Measurements from ENCODE around the gene DGCR2. TPM values are rescaled to one million over a fixed set of nuclear protein-coding genes. Genes with fewer than 3 reads are reported as not detected.
"Not testable (repeated sequence)": the region's sequence is repeated elsewhere in the genome, so short reads cannot be mapped to it uniquely, and the experiment has no call there.

The DGCR2 gene
- total RNA-seq, 1 experiment from 2014 or later: 24.4 TPM

GRCh38 chr22:19109198-19110063 is 12.8 kb downstream of the DGCR2 start:
- no peak for DNase-seq (ENCODE audit: low read depth)

GRCh38 chr22:19108807-19109197 is 13.4 kb downstream of the DGCR2 start:
- no peak for DNase-seq (ENCODE audit: low read depth)

- no peak for DNase-seq (ENCODE audit: low read depth)
Observed at GRCh38 chr22:19107730-19108074, 14.5 kb downstream of the DGCR2 start.

DNA sequence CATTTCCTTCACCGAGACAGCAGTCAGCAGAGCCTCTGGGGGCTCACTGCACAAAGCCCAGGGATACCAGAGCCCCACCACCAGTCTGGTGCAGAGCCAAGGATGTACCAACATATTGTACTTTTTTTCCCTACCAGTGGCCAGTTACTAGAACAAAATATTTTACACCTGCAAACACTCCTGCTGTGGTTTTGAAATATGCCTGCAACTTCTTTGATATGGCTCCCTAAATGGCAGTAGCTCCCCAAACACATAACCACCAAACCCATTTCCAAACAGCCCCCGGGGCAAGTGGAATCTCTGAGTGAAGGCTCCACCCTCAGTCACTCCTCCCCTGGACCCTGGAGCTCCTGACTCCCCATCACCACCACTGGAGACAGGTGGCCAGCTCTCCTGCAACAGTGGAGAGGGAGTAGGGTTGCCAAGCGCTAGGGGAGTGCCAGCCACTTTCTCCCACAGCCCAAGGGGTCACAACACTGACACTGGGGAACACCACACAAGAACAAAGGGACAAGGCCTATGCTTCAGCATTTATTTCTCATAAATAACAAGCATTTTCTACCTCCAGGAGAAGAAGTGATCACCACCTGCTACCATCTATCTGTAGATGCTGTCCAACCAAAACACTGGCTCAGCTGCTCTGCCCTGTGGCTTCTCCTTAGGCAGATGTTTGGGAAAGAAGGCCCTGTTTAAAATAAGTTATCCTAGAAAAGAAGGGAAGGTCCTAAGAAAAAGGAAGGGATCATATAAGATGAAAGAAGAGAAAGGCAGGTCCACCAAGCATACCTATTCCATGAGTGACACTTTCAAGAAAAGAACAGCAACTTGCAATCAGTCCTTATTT is 15.1 kb downstream of the DGCR2 start:
- no peak for DNase-seq (ENCODE audit: low read depth)

DNA sequence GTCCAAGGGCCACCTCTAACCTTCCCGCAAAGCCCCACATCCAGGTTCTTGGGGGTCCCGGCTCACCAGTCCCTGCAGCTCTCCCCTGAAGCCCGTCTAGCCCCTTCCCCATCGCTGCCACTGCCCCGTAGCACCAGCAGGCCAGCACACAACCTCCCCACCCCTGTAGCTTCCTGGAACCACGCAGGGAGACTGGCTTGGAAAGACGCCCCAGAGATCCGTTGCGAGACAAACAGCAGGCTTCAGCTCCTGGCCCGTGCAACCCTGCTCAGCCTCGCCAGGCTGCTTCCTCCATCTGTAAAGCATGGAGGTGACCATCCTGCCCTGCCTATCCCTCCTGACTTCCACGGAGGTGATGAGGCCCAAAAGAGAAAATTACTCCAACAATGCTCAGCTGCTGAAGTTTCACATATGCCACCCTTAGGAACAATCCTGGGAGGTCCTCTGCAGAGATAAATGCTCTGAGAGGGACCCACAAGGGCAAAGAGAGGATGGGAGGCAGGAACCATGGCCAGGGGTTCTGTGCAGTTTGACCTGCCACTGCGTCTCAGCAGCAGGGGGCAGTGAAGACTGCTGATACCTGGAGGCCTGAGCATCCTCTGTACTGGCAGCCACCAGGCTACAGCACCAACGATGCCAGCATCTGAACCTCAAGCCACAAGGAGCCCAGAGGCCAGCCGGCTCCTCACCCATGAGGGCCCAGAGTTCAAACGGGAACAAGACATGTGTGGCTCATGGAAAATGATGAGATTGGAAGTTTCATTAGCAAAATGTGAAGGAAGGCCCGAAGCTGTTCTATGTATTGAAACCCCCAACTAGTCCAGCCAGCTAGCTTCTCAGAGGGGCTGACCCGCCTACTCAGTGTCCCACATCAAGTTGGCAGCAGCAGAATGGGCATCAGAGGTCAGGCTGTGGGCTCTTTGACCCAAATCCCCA is 16.1 kb downstream of the DGCR2 start:
- no peak for DNase-seq (ENCODE audit: low read depth)

- no peak for DNase-seq (ENCODE audit: low read depth)
Observed at GRCh38 chr22:19105456-19105855, 16.8 kb downstream of the DGCR2 start.

GRCh38 chr22:19103880-19104821 is 18.1 kb downstream of the DGCR2 start:
- DNase-seq (ENCODE audit: low read depth): no peak

- no peak for DNase-seq (ENCODE audit: low read depth)
Observed at GRCh38 chr22:19098157-19098556, 24.1 kb downstream of the DGCR2 start.

DNA sequence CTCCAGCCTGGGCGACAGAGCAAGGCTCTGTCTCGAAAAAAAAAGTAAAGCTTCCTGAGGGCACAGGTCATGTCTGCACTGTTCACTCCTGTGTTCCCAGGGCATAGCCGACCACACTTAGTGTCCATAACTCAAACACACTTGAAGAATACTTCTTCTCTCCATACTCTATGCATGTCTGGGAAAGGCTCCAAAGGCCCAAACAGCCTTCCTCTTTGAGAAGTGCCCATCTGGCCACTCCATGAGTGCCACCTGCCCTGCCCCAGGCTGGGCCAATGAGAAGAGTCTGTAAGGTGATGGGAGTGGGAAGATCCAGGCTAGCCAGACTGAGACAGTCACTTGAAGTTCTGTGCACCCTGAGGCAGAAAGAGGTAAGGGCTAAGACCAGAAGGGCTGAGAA is 24.7 kb downstream of the DGCR2 start:
- DNase-seq (ENCODE audit: low read depth): no peak

- DNase-seq (ENCODE audit: low read depth): no peak
Observed at GRCh38 chr22:19096555-19096954, 25.7 kb downstream of the DGCR2 start.

DNA sequence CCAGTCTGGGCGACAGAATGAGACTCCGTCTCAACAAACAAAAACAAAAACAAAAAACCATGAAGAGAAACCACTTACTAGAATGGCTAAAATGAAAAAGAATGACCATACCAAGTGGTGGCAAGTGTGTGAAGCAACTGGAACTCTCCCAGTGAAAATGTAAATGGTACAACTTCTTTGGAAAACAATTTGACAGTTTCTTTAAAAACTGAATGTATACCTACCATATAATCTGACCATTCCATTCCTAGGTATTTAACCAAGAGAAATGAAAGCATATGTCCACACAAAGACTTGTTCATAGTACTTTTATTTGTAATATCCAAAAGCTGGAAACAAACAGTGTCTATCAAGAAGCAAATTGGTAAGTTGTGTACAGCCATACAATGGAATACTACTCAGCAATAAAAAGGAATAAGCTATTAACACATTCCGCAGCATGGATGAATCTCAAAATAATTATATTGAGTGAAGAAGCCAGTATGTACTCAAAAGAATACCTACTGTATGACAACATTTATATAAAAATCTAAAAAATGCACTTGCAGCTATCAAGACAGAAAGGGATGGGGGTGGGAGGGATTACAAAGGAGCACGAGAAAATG is 27.7 kb downstream of the DGCR2 start:
- no peak for DNase-seq (ENCODE audit: low read depth)

- no peak for DNase-seq (ENCODE audit: low read depth)
Observed at GRCh38 chr22:19092725-19093124, 29.5 kb downstream of the DGCR2 start.

DNA sequence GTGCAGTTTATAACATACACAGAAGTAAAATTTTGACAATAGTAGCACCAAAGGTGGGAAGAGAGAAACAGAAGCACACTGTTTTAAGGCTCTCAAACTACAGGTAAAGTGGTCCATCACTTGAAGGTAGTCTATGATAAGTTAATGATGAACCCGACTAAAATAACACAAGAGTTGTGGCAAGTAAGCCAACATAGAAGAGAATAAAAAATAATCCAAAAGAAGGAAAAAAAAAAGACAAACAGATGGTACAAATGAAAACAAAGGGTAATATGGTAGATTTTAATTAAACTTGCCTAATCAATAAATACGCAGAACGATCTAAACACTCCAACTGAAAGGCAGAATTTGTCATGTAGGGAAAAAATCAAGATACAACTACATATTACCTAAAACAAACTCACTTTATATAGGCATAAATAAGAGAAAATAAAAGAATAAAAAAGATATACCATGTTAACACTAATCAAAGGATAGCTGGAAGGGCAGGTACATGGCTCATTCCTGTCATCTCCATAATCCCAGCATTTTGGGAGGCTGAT is 31.6 kb downstream of the DGCR2 start:
- DNase-seq (ENCODE audit: low read depth): no peak

DNA sequence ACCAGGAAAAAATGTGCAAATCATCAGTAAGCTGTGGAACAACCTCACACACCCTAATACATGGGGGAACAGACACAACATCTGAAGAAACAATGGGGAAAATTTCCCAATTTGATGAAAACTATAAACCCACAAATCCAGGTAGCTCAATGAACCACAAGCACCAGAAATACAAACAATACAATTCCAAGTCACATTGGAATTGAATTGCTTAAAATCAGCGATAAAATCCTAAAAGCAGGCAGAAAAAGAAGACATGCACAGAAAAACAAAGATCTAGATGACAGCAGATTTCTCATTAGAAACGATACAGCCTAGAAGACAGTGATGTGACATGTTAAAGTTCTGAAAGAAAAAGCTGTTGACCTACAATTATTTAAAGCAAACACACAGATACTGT is 32.0 kb downstream of the DGCR2 start:
- no peak for DNase-seq (ENCODE audit: low read depth)

DNA sequence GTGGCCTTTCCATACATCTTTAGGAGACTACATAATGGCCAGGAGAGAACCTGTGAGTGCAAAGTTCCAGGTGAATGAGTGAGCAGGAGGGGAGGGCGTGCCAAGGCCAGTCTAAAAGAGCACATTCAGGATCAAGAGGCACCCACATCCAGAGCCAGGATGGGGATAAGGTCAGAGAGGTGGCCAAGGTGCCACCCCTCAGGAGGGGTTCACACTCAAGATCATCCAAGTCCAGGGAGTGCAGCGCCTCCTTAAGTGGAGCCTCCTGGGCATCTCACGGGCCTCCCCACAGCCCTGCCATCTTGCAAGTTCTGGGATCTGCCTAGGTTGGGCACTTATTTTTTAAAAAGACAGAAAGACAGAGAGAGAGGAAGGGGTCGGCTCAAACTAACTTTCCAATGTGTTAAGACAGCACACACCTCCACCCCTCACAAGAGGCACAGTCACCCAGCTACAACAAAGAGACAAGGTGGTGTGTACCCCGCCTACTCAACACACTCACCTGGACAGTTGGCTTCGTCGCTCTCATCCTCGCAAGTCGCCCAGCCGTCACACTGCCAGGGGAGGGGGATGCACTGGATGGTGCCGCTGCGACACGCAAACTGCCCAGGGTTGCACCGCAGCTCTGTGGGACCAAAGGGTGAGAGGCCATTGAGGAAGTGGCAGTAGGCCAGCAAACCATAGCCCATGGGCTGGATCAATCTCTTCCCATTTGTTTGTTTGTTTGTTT is 33.2 kb downstream of the DGCR2 start:
- DNase-seq (ENCODE audit: low read depth): no peak

DNA sequence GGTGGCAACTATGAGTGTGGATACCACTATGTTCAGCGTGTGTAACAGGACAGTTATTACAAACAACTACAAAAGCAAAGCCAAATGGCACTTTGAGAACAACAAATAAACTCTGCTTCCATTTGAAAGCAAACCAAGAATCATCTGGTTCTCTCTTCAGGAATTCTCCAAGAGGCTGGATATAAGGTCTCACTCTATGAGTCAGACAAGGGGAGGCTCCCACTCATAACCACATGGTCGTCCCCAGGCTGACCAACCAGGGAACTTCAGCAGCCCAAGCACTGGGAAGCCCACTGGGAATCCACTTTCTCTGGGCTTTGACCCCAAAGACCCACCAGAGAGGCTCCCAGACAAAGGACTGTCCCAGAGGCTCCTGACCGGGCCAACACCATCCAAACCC is 35.3 kb downstream of the DGCR2 start:
- DNase-seq (ENCODE audit: low read depth): no peak

DNA sequence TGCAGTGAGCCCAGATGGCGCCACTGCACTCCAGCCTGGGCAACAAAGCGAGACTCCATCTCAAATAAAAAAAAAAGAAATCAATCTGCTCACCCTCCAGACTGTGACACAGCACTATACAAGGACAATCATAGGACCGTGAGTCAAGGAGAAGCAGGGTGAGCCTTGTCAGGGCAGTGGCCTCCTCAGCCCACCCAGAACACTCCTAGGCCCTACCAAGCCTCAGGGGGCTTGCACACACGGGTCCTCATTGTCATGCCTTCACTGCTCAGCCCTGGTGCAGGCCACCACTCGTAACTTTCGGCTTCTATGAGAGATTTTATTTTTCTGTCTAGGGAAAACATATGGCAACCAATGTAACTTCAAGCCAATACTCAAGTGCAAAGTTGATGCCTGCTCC is 35.8 kb downstream of the DGCR2 start:
- DNase-seq (ENCODE audit: low read depth): no peak

- no peak for DNase-seq (ENCODE audit: low read depth)
Observed at GRCh38 chr22:19085233-19085718, 36.9 kb downstream of the DGCR2 start.

GRCh38 chr22:19084586-19084985 is 37.6 kb downstream of the DGCR2 start:
- not testable (repeated sequence) for DNase-seq (ENCODE audit: low read depth)
